Ureter (tissue), 1 donor: ENCODE measurements around the gene LRRN3. TPM values are rescaled to one million over a fixed set of nuclear protein-coding genes. Genes with fewer than 3 reads are reported as not detected.

Experiments used
- DNase-seq: peaks from one replicate; pipeline ENCODE4 v3.0.0-alpha.2; 2020; ENCODE audit warnings: low spot score
- total RNA-seq: library from RNA; stranded (reverse); gene quantifications from one replicate; pipeline ENCODE4 v1.2.4, GENCODE V29; 2023
- donor health status: DM: yes; HTN: yes; CAD: no.

Gene LRRN3
- total RNA-seq, 1 donor from 2014 or later: 1.2 TPM

DNA sequence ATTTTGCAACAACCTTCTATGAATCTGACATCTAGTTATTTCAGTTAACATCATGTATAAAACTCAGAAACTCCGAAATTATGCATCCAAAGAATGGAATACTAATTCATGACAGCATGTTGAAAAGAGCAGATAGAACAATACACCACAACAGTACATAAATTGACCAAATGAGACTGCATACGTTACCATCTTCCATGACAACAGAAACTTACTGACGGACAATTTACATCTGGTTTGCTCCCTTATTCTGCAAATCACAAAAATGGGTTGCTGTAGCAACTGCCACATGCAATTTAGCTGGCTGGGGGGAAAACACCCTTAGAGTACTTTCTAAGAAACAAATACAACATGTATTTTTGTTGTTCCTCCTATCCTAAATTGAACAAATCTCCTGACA, 14.3 kb downstream of the LRRN3 start:
- DNase-seq: no peak

DNA sequence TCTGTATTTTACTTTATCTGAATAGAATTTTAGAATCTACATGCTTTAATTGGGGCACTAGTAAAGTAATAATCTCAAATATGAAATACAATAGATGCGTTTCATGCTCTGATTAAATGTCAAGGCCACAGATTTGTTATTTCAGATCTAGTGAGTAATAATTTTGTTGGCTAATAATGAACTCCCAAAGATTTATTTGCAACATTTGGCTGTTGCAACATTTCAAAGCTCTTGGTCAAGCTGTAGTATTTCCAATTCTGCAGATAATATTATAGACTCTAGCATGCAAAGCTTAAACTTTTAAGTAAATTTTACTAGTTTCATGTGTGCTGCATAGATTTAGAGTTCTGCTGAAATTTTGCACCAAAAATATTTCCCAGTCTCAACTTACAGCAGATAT, 16.7 kb downstream of the LRRN3 start:
- no peak for DNase-seq

- no peak for DNase-seq
These were observed 17.1 kb downstream of the LRRN3 start for GRCh38 chr7:111108000-111108399.

DNA sequence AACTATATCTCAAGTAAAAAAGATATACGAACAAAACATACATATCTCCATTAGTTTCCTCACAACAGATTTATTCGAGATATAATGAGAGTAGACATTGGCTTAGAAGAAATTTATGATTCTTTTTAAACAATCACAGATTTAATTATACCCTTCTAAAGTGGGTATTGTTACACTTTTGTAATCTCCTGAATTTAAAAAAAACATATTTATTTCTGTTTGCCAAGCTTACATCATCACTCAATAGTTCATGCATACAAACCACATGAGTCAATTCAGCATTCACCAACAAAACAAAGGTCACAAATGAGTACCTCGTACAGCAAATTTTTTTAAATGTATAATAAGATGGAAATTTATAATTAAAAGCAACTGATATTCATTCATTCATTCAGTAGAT, 17.6 kb downstream of the LRRN3 start:
- no peak for DNase-seq

- no peak for DNase-seq
These were observed 21.5 kb downstream of the LRRN3 start for GRCh38 chr7:111112439-111112838.

- no peak for DNase-seq
These were observed 22.5 kb downstream of the LRRN3 start for GRCh38 chr7:111113263-111114017.

GRCh38 chr7:111115966-111116365, 25.0 kb downstream of the LRRN3 start:
- DNase-seq: no peak

DNA sequence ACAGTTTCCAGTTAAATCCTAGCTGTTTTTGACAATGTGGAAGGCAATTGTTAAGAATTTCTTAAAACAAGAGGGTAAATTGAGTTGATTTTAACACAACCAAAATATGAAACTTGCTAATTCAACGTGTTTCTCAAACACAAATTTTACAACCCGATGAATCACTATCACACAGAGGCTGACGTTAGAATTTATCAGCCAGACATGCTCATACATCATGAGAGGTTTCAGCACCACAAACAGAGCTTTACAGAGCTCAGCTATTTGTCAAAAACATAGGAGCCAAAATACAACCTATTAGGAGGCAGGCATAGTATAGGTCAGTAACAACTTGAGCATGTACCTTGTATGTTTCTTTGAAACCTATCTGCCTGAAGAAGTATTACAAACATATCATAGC, 36.1 kb downstream of the LRRN3 start:
- DNase-seq: no peak

DNA sequence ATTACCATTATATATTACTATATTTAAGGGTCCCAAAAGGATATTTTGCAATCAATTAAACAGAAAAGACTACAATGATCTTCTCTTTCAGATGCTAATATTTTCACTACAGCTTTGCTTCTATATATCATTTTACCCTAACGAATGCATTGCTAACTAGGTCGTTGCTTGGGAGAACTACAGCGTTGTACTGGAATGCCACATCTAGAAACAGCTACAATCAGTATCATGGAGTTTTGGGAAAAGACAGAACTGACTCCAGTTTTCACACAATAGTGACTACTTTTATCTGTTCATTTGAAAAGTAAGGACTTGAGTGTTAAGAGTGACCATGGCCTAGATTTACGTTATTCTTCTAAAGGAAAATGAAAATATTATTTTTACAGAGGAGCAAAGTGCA, 38.5 kb downstream of the LRRN3 start:
- no peak for DNase-seq

- no peak for DNase-seq
These were observed 41.9 kb downstream of the LRRN3 start for GRCh38 chr7:111132833-111133232.

DNA sequence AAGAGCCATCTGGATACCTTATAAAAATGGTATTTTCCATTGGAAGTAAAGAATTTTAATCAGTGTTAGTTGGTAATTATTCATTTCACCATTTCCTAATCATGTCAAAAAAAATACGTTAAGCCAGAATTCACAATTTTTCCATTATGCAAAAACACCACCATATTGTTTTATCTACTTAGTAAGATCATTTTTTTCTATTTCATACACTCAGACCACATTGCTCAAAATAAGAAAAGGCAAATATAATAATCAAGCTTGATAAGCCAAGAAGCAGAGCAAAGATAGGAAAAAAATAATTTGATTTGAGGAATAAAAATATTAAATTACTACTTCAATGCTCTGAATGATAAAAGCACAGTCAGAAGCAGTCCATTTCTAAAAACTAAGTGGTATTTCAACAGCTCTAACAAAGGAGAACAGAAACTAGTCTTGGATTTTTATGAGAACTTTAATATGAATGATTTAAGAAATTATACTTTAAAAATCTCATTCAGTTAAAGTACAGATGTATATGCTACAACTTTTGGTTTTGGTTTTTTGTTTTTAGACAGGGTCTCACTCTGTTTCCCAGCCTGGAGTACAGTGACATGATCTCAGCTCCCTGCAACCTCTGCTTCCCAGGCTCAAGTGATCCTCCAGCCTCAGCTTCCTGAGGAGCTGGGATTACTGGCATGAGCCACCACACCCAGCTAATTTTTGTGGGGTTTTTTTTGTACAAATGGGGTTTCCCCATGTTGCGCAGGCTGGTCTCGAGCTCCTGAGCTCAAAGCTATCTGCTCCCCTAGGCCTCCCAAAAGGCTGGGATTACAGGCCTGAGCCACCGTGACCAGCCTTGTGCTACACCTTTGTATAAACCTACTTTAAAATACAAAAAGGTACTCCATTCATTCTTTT, 46.6 kb downstream of the LRRN3 start:
- DNase-seq: no peak

- no peak for DNase-seq
These were observed 47.3 kb downstream of the LRRN3 start for GRCh38 chr7:111138193-111138569.

GRCh38 chr7:111138586-111138985, 47.7 kb downstream of the LRRN3 start:
- DNase-seq: no peak

DNA sequence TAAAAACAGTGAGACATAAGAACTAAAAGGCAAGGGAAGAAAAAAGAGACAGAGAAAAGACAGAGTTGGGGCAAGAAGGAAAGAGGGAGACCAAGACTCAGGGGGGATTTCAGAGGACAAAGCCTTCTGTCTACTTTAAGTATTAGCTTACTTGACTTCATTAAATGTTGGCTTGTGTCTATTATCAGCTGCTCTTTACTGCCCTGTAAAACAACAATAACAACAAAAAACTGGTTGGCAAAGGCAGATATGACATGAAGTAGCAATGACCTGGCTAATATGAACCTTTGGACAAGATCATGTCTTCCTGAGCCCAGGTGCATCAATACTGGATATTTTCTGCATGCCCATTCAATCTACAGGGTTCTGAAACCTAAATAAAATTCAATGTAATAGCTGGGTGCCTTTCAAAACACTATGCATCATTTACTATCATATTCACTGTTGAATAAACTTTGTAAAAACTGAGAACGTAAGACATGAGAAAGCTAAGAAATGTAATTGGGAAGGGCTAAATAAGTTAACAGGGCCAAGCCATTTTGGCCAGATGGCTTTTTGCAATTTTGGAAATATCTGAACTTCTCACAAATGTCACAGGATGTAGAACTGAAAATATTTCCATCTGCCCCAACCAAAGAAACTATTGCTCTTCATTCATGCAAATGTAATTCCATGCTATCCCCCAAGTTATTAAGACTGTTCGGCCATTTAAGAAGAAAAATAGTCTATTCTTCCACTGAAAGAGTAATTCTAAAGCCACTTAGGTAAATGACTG, 49.4 kb downstream of the LRRN3 start:
- no peak for DNase-seq

DNA sequence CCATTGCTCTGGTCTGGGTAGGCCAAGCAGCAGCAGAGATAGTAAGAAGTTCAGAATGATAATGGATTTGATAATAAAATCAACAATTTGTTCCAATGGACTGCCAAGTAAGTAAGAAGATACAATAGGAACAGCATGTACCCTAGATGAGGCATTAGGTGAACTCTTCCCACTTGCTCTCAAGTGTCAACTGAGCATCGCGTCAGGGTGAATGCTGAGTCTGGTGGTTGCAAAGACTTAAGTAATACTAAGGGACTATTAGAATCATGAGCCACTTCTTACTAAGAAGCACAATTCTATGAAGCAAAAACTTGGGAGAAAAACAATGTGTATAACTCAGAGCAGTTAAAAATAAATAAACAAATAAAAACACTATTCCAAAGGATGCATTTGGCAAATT, 54.5 kb downstream of the LRRN3 start:
- DNase-seq: no peak

GRCh38 chr7:111146136-111146535, 55.2 kb downstream of the LRRN3 start:
- DNase-seq: no peak

- DNase-seq: no peak
These were observed 57.0 kb downstream of the LRRN3 start for GRCh38 chr7:111147708-111148533.

DNA sequence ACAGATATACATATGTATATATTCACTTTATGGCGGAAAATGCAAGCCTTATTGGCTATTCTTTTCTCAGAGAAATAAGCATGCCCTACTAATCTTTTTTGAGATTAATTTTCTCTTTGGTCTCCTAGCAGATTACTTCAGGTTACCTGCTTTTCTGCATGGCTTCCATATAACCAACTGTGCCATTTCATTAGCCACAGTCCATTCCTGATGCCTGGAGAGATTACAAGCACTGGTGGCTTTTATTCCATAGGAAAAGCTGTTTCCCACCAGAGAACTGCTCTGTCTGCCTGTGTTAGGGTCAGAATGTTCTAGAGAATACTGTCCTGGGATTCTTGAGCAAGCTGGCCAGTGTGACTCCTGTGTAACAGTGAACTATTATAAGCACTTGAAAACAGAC, 59.8 kb downstream of the LRRN3 start:
- DNase-seq: no peak

- no peak for DNase-seq
These were observed 68.5 kb downstream of the LRRN3 start for GRCh38 chr7:111159426-111159825.

DNA sequence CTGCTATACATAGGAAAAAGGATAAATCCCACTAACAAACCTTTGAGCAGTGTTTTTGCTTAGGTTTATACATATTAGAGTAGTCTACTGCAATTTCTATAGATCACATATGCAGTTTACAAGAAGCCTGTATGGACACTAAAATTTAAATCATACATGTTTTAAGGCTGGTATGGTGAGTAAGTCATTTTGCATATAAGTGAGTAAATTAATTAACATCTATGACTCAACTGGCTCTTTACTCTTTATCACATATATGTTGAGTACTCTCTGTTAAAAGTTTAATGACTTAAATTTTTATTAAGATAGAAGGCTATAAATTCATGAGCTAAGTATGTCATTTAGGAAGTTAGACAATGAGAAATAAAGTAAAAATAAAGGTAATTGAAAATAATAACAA, 69.4 kb downstream of the LRRN3 start:
- DNase-seq: no peak

GRCh38 chr7:111162692-111163091, 71.8 kb downstream of the LRRN3 start:
- DNase-seq: no peak

DNA sequence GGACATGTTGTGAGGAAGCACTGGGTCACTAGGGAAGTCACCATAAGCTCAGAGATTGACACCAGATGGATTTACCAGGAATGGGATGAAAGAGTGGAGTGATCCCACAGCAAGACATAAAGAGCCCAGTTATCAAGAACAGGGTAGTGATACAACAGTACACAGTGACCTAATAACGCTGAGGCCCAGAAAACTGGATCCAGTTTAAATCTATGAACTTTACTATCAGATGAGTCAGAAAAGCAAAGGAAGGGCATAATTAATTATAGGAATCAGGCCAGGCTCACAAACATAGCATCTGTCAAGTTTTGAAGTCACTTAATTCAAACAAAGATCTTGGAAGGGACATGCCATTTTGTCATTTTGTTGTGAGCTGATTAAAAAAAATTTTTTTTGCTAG, 73.5 kb downstream of the LRRN3 start:
- no peak for DNase-seq
